ENCODE data around the gene GRIK1. TPM values are rescaled to one million over a fixed set of nuclear protein-coding genes. Genes with fewer than 3 reads are reported as not detected.
"Not testable (repeated sequence)": the region's sequence is repeated elsewhere in the genome, so short reads cannot be mapped to it uniquely, and the experiment has no call there.

The GRIK1 gene
- total RNA-seq, 4 donors from 2014 or later = 1.2 to 7.4 (median 1.3) TPM; not detected in 1

DNA sequence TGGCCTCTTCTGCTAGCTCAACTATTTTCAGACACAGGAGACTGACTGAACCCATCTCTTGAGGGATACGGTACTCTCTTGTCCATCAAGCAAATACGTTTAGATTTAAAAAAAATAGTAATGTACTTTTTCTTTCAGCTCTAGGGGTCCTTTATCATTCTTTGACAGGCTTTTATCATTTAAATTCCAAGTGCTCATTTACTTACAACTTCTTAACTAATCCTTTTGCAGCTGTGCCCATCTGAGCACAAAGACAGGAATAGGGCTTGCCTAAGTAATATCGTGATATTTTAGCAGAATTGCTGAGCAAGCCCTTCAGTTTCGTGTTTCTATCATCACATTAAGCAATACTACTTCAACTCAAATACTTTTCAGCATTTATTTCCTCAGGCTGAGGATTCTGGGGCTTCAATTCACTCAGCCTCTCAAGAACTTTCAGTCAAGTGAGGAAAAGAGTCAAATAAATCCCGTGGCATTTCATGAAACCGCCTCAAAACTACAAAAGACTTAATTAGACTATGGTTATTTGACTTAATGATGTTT lies 323.5 kb downstream of the GRIK1 start:
- Histone ChIP-seq H3K4me1 (no peaks in the 10 kb centered on the region), H3K27me3 (no peaks in the 10 kb centered on the region), H3K9me3 (no peaks in the 10 kb centered on the region), H3K4me3 (no peak overlapping the region), H3K36me3 (no peaks in the 10 kb centered on the region), H3K27ac (no peak overlapping the region)
- no peak for DNase-seq
- TF ChIP-seq POLR2A (IDR thresholded peaks at IDR 0.05) = no peak
- TF ChIP-seq, protein P1, sequence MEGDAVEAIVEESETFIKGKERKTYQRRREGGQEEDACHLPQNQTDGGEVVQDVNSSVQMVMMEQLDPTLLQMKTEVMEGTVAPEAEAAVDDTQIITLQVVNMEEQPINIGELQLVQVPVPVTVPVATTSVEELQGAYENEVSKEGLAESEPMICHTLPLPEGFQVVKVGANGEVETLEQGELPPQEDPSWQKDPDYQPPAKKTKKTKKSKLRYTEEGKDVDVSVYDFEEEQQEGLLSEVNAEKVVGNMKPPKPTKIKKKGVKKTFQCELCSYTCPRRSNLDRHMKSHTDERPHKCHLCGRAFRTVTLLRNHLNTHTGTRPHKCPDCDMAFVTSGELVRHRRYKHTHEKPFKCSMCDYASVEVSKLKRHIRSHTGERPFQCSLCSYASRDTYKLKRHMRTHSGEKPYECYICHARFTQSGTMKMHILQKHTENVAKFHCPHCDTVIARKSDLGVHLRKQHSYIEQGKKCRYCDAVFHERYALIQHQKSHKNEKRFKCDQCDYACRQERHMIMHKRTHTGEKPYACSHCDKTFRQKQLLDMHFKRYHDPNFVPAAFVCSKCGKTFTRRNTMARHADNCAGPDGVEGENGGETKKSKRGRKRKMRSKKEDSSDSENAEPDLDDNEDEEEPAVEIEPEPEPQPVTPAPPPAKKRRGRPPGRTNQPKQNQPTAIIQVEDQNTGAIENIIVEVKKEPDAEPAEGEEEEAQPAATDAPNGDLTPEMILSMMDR (IDR thresholded peaks at IDR 0.05) = no peak

DNA sequence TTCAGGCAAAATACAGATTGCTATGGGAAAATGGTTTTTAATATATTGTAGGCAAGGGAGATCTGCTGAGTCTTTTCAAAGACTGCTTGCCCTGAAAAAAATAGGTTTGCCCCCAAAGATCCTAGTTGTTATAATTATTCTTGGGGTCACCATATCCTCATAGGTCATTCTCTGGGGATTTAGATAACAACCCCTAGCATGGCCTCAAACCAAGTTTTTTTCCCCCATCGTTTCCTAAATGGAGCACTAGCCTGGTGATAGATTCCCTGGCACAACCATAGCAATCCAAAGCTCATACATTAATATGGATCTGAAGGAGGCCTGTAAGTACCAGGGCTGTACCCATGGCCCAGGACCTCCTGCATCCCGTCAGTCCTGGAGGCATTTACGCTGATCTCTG lies 325.9 kb downstream of the GRIK1 start:
- TF ChIP-seq, protein P1 (IDR thresholded peaks at IDR 0.05) = no peak
- TF ChIP-seq POLR2A (IDR thresholded peaks at IDR 0.05) = no peak
- Histone ChIP-seq H3K4me1 (no peaks in the 10 kb centered on the region), H3K27me3 (no peaks in the 10 kb centered on the region), H3K9me3 (no peaks in the 10 kb centered on the region), H3K36me3 (no peaks in the 10 kb centered on the region), H3K27ac (no peak overlapping the region), H3K4me3 (no peak overlapping the region)
- DNase-seq = no peak

DNA sequence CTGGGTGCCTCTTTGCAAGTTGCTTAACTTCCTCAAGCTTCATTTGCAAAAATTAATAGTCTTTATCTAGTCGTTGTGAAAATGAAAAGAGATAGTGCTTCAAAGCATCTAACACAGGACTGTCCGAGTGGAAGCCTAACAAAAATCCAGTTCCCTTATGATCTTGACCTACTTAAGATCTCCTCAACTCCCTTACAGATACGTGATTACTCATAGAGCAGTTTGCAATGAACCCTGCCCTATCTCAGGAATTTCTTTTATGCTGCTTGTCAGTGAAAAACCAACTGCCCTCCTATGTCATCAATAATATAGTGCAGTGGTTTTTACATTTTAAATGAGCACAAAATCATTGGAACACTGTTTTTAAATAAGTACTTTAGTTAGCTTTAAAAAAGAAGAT lies 326.8 kb downstream of the GRIK1 start:
- Histone ChIP-seq H3K36me3 (no peaks in the 10 kb centered on the region), H3K4me3 (no peak overlapping the region), H3K9me3 (no peaks in the 10 kb centered on the region), H3K4me1 (no peaks in the 10 kb centered on the region), H3K27me3 (no peaks in the 10 kb centered on the region), H3K27ac (no peak overlapping the region)
- no peak for DNase-seq
- TF ChIP-seq, protein P1 (IDR thresholded peaks at IDR 0.05) = no peak
- no peak for TF ChIP-seq POLR2A (IDR thresholded peaks at IDR 0.05)

DNA sequence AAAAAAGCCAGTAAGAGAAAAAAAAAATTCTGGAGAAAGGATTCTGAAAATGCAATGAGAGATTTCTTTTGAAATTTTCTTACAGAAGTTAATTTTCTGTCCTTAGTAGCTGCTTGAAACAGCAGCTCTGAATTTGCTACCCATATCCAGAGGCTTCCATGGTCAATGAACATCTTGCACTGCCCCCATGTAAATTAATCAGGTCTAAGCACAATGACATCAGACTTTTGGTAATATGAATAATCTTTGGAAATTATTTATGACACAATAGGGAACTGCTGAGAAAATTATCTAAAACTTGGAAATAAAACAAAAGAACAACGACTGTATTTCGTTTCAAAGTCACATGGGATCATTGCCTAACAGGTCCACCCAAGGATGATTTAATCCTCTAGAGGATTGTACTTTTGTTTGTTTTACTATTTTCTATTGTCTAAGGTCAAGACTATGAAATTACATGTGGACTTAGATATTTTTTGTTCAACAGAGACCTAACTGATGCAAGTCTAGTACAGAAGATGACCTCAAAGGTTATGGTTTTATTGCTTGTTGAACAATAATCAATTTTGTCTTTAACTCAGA lies 328.9 kb downstream of the GRIK1 start:
- no peaks in the 10 kb centered on the region for H3K27me3 ChIP-seq
- no peak overlapping the region for H3K27ac ChIP-seq
- no peaks in the 10 kb centered on the region for H3K4me1 ChIP-seq
- H3K9me3 ChIP-seq = no peaks in the 10 kb centered on the region
- no peak for DNase-seq
- no peak for TF ChIP-seq POLR2A (IDR thresholded peaks at IDR 0.05)
- TF ChIP-seq, protein P1 (IDR thresholded peaks at IDR 0.05) = no peak
- H3K4me3 ChIP-seq = no peak overlapping the region
- no peaks in the 10 kb centered on the region for H3K36me3 ChIP-seq

DNA sequence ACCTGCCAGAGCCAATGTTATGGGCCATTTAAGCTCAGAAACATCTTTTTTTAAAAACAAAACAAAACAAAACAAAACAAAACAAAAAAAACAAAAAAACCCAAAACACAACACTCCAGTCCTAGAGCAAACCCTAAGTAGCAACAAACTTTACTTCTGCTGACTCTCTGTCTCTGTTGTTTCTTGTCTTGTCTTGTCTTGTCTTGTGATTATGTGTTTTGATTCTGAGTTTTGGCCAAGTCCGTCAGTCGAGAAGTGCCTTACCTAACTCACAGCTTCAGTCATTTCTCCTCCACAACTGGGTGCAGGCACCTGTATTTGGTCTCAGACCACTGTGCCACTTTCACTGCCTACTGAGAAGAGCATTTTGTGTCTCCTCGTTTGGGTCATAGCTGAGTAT lies 333.2 kb downstream of the GRIK1 start:
- no peaks in the 10 kb centered on the region for H3K9me3 ChIP-seq
- no peak overlapping the region for H3K27ac ChIP-seq
- DNase-seq = no peak
- no peaks in the 10 kb centered on the region for H3K4me1 ChIP-seq
- no peaks in the 10 kb centered on the region for H3K27me3 ChIP-seq
- no peak overlapping the region for H3K4me3 ChIP-seq
- no peaks in the 10 kb centered on the region for H3K36me3 ChIP-seq
- TF ChIP-seq POLR2A (IDR thresholded peaks at IDR 0.05) = no peak
- TF ChIP-seq, protein P1 (IDR thresholded peaks at IDR 0.05) = no peak

DNA sequence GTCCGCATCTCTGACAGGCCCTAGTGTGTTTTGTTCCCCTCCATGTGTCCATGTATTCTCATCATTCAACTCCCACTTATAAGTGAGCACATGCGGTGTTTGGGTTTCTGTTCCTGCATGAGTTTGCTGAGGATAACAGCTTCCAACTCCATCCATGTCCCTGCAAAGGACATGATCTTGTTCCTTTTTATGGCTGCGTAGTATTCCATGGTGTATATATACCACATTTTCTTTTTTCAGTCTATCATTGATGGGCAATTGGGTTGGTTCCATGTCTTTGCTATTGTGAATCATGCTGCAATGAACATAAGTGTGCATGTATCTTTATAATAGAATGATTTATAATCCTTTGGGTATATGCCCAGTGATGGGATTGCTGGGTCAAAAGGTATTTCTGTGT lies 334.6 kb downstream of the GRIK1 start:
- H3K4me1 ChIP-seq, H3K36me3 ChIP-seq, DNase-seq, H3K27me3 ChIP-seq, H3K27ac ChIP-seq, H3K9me3 ChIP-seq, H3K4me3 ChIP-seq: not testable (repeated sequence)

Data from Peyer's patch (tissue), 4 donors.